HepG2 (cell line): ENCODE measurements around the gene WFDC9. TPM values are rescaled to one million over a fixed set of nuclear protein-coding genes. Genes with fewer than 3 reads are reported as not detected.
"Not testable (repeated sequence)": the region's sequence is repeated elsewhere in the genome, so short reads cannot be mapped to it uniquely, and the experiment has no call there.

Experiments used
- ATAC-seq: fragments of 200-7000 bp; cut with Tn5 transposase; 3 replicates; pipeline ENCODE4 v1.9.1; 2020; ENCODE audit warnings: mild to moderate bottlenecking, moderate library complexity
- BruUV-seq: library from RNA; stranded (reverse); fragments of 400-500 nt; replicated peaks from 2 replicates; lab custom pipeline; 2021; lab: Mats Ljungman, UMichigan
- CTCF ChIA-PET: fragments of 300-600 bp; formaldehyde crosslinking; extraction: SDS; loops from one replicate; lab custom pipeline; 2021; ENCODE audit warnings: low total read pairs, inconsistent platforms, low intra/inter-chr PET ratio; lab: Yijun Ruan, JAX
- POLR2A ChIA-PET: fragments of 350-600 bp; sonication (Branson Sonifier 250); formaldehyde crosslinking; loops from one replicate; lab custom pipeline; 2020; ENCODE audit warnings: antibody characterized with exemption, inconsistent platforms; lab: Yijun Ruan, JAX
- DNase-seq: peaks from one replicate; pipeline ENCODE4 v3.0.0-alpha.2; 2015; ENCODE audit warnings: low spot score
- FAIRE-seq: peaks from 3 replicates; lab custom pipeline; 2011; peaks lifted over from hg19 to GRCh38; lab: Jason Lieb, UNC
- H2AFZ ChIP-seq: one replicate; pipeline ENCODE4 v1.6.1; 2011; ENCODE audit warnings: low read length, inconsistent platforms
- H3K27ac ChIP-seq: fragments of 300-600 bp; 3 replicates; pipeline ENCODE4 v1.8.0; 2011; ENCODE audit warnings: mixed run types, mild to moderate bottlenecking, mixed read lengths, low read length, inconsistent platforms; ENCODE audit not compliant: insufficient read depth; ENCODE audit errors: extremely low read length
- H3K27me3 ChIP-seq, 2 experiments: fragments of 200-600 bp in 1 of 2; 2 replicates in 1 of 2; 3 replicates in 1 of 2; pipeline versions ENCODE4 v1.6.0 to v1.8.0; 2011; ENCODE audit warnings: low read length in 2 of 2, mild to moderate bottlenecking in 2 of 2, moderate library complexity in 2 of 2, inconsistent platforms in 1 of 2; ENCODE audit not compliant: insufficient read depth in 2 of 2, control insufficient read depth in 1 of 2
- H3K36me3 ChIP-seq, 2 experiments: fragments of 200-600 bp in 1 of 2; replicated peaks in 1 of 2; 2 replicates in 1 of 2; 3 replicates in 1 of 2; pipeline versions ENCODE4 v1.5.1 to v1.8.0; 2011; ENCODE audit warnings: low read length in 2 of 2, inconsistent platforms in 1 of 2; ENCODE audit not compliant: insufficient read depth in 2 of 2, control insufficient read depth in 1 of 2
- H3K4me1 ChIP-seq: 2 replicates; pipeline ENCODE4 v1.5.1; 2012; ENCODE audit warnings: low read length, inconsistent platforms; ENCODE audit not compliant: insufficient read depth
- H3K4me2 ChIP-seq: 2 replicates; pipeline ENCODE4 v1.6.0; 2011; ENCODE audit warnings: low read depth, low read length, inconsistent platforms
- H3K4me3 ChIP-seq, 3 experiments: fragments of 200-600 bp in 1 of 3; sonication (generic), shearing (Covaris generic) in 1 of 3; replicated peaks in 1 of 3; 2 replicates each; pipeline ENCODE4 v1.5.1; 2011 to 2016; ENCODE audit warnings: low read length in 3 of 3, inconsistent platforms in 2 of 3, low read depth in 2 of 3, mild to moderate bottlenecking in 2 of 3, control low read depth in 1 of 3, mixed read lengths in 1 of 3; ENCODE audit not compliant: insufficient read depth in 1 of 3
- H3K79me2 ChIP-seq: one replicate; pipeline ENCODE4 v1.6.1; 2011; ENCODE audit warnings: low read length, inconsistent platforms; ENCODE audit not compliant: insufficient read depth
- H3K9ac ChIP-seq: 2 replicates; pipeline ENCODE4 v1.6.0; 2011; ENCODE audit warnings: mild to moderate bottlenecking, low read depth, low read length, inconsistent platforms; ENCODE audit not compliant: insufficient read depth
- H3K9me3 ChIP-seq: 2 replicates; pipeline ENCODE4 v1.5.1; 2012; ENCODE audit warnings: mild to moderate bottlenecking, low read length
- H4K20me1 ChIP-seq: 2 replicates; pipeline ENCODE4 v1.6.0; 2011; ENCODE audit warnings: inconsistent platforms, mild to moderate bottlenecking, low read length, moderate library complexity; ENCODE audit not compliant: insufficient read depth
- JUN ChIP-seq: sonication (generic); formaldehyde crosslinking; IDR thresholded peaks from 2 replicates; pipeline ENCODE4 v1.4.0; 2020; ENCODE audit warnings: mild to moderate bottlenecking, missing genetic modification reagents
- PHF5A ChIP-seq: IDR thresholded peaks from one replicate; pipeline ENCODE4 v1.6.1; 2018; ENCODE audit warnings: low read depth, missing genetic modification reagents; ENCODE audit not compliant: unreplicated experiment
- RXRA ChIP-seq: sonication (generic); formaldehyde crosslinking; IDR thresholded peaks from 2 replicates; pipeline ENCODE4 v1.5.1; 2020; ENCODE audit warnings: missing genetic modification reagents
- STAG1 ChIP-seq: sonication (generic); formaldehyde crosslinking; IDR thresholded peaks from 2 replicates; pipeline ENCODE4 v1.4.0; 2020; ENCODE audit warnings: missing genetic modification reagents
- ZFX ChIP-seq: sonication (generic); formaldehyde crosslinking; IDR thresholded peaks from 2 replicates; pipeline ENCODE4 v1.4.0; 2020; ENCODE audit warnings: mild to moderate bottlenecking, low read depth, missing genetic modification reagents, moderate library complexity
- ZKSCAN1 ChIP-seq: fragments of 150-350 bp; IDR thresholded peaks from 2 replicates; pipeline ENCODE4 v1.6.1; 2014; ENCODE audit warnings: low read length
- ZNF737 ChIP-seq: sonication (generic); formaldehyde crosslinking; IDR thresholded peaks from 2 replicates; pipeline ENCODE4 v1.5.0; 2020; ENCODE audit warnings: missing genetic modification reagents, mild to moderate bottlenecking, borderline replicate concordance
- WGBS: methylation state at CpG from one replicate; pipeline ENCODE4 v1.1.6; 2017; ENCODE audit warnings: low lambda C conversion rate; 5-methylcytosine and 5-hydroxymethylcytosine counted together
- in situ Hi-C: cut with HindIII; loops from 2 replicates; pipeline ENCODE4 v1.10.0; 2017; ENCODE audit warnings: low pct_unique_long_range_greater_than_20kb; ENCODE audit not compliant: extremely low pct_ligation_motif_present
- intact Hi-C: fragments of 100-400 bp; cut with micrococcal nuclease; formaldehyde crosslinking; loops from one replicate; pipeline ENCODE4 v1.10.0; 2022; ENCODE audit not compliant: unreplicated experiment
- polyA plus RNA-seq, 8 experiments: library from polyadenylated mRNA; depleted of rRNA in 3 of 8; stranded (reverse) in 7 of 8; unstranded in 1 of 8; fragments of >200 nt; fragmentation: Illumina TruSeq in 4 of 8; extraction: Trizol in 4 of 8; gene quantifications; 2 replicates each; pipeline versions ENCODE4 v1.2.1 to v1.2.3, GENCODE V29; 2011 to 2016; ENCODE audit warnings: low read depth in 4 of 8, missing spikeins in 1 of 8, mixed read lengths in 1 of 8; ENCODE audit not compliant: insufficient read depth in 1 of 8
- total RNA-seq, 5 experiments: library from RNA; depleted of rRNA; stranded (reverse); fragments of >200 nt; fragmentation: Illumina TruSeq; extraction: Trizol; gene quantifications; 2 replicates each; pipeline ENCODE4 v1.2.3, GENCODE V29; 2016; ENCODE audit warnings: low read depth in 1 of 5
- TF ChIP-seq, protein P1 (sequence below): sonication (generic); formaldehyde crosslinking; IDR thresholded peaks from 2 replicates; pipeline ENCODE4 v1.8.1; 2023; ENCODE audit warnings: mild to moderate bottlenecking, missing genetic modification reagents
- TF ChIP-seq, protein P2 (sequence below): sonication (generic); formaldehyde crosslinking; IDR thresholded peaks from 2 replicates; pipeline ENCODE4 v1.4.0; 2020; ENCODE audit warnings: missing genetic modification reagents, borderline replicate concordance
- TF ChIP-seq, protein P3 (sequence below): sonication (generic); formaldehyde crosslinking; IDR thresholded peaks from 2 replicates; pipeline ENCODE4 v1.4.0; 2020; ENCODE audit warnings: missing genetic modification reagents, borderline replicate concordance

WFDC9 gene
- total and polyA plus RNA-seq, 2 of the 13 experiments (the other 11 are each of a cell fraction or from before 2014, with no cell fraction given), result not detected

DNA sequence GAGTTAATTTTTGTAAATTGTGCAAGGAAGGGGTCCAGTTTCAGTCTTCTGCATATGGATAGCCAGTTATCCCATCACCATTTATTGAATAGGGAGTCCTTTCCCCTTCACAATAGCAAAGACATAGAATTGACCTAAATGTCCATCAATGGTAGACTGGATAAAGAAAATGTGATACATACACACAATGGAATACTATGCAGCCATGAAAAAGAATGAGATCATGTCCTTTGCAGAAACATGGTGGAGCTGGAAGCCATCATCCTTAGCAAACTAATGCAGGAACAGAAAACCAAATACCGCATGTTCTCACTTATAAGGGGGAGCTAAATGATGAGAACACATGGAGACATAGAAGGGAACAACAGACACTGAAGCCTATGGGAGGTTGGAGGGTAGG lies 61.4 kb downstream of the WFDC9 start:
- in situ Hi-C loops, H2AFZ ChIP-seq, POLR2A ChIA-PET, H3K9ac ChIP-seq, H3K9me3 ChIP-seq, FAIRE-seq, H3K4me3 ChIP-seq, H3K27me3 ChIP-seq, H3K36me3 ChIP-seq, H3K27ac ChIP-seq, H3K4me1 ChIP-seq, H3K4me2 ChIP-seq, DNase-seq, CTCF ChIA-PET, BruUV-seq, H4K20me1 ChIP-seq, intact Hi-C loops, H3K79me2 ChIP-seq, ATAC-seq: not testable (repeated sequence)
- 0% methylated on average over 1 of the region's 1 CpG for WGBS

DNA sequence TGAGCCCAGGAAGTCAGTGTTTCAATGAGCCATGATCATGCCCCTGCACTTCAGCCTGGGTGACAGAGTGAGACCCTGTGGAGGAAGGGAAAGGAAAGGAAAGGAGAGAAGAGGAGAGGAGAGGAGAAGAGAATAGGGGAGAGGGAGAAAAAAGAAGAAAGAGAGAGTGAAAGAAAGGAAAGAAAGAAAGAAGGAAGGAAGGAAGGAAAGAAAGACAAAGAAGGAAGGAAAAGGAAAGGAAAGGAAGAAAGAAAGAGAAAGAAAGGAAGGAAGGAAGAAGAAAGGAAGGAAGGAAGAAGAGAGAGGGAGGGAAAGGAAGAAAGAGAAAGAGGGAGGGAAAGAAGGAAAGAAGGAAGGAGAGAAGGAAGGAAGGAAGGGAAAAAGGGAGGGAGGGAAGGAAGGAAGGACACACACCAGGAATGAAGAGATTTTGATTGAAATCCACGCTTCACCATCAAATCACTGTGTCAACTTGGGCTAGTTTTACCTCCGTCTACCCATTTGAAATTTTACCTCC lies 66.3 kb downstream of the WFDC9 start:
- Histone ChIP-seq H3K9ac (no peak overlapping the region), H3K4me1 (no peaks in the 10 kb centered on the region), H3K79me2 (no peaks in the 10 kb centered on the region), H2AFZ (no peak overlapping the region), H3K27ac (no peak overlapping the region), H3K27me3 (peaks cover 2 to 10% of the 10 kb centered on the region in 2 experiments; a peak in 2 of 5 replicates), H4K20me1 (no peaks in the 10 kb centered on the region), H3K4me2 (no peak overlapping the region), H3K4me3 (no peak overlapping the region), H3K36me3 (no peaks in the 10 kb centered on the region), H3K9me3 (no peaks in the 10 kb centered on the region)
- intact Hi-C loops, result no loop called here
- POLR2A ChIA-PET, result no interaction called here
- in situ Hi-C loops, result no loop called here
- no peak for ATAC-seq
- DNase-seq, result no peak
- no TSS peak for BruUV-seq
- CTCF ChIA-PET, result no interaction called here
- FAIRE-seq, result no peak
- 9% methylated on average over 2 of the region's 2 CpGs for WGBS
- TF ChIP-seq ZFX (CRISPR knock-in tag) (no peak), RXRA (CRISPR knock-in tag) (no peak), ZNF737 (no peak), PHF5A (no peak), JUN (CRISPR knock-in tag) (no peak), ZKSCAN1 (no peak), STAG1 (CRISPR knock-in tag) (no peak)
- TF ChIP-seq, protein P1, sequence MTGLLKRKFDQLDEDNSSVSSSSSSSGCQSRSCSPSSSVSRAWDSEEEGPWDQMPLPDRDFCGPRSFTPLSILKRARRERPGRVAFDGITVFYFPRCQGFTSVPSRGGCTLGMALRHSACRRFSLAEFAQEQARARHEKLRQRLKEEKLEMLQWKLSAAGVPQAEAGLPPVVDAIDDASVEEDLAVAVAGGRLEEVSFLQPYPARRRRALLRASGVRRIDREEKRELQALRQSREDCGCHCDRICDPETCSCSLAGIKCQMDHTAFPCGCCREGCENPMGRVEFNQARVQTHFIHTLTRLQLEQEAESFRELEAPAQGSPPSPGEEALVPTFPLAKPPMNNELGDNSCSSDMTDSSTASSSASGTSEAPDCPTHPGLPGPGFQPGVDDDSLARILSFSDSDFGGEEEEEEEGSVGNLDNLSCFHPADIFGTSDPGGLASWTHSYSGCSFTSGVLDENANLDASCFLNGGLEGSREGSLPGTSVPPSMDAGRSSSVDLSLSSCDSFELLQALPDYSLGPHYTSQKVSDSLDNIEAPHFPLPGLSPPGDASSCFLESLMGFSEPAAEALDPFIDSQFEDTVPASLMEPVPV (CRISPR knock-in tag), result no peak
- TF ChIP-seq, protein P2, sequence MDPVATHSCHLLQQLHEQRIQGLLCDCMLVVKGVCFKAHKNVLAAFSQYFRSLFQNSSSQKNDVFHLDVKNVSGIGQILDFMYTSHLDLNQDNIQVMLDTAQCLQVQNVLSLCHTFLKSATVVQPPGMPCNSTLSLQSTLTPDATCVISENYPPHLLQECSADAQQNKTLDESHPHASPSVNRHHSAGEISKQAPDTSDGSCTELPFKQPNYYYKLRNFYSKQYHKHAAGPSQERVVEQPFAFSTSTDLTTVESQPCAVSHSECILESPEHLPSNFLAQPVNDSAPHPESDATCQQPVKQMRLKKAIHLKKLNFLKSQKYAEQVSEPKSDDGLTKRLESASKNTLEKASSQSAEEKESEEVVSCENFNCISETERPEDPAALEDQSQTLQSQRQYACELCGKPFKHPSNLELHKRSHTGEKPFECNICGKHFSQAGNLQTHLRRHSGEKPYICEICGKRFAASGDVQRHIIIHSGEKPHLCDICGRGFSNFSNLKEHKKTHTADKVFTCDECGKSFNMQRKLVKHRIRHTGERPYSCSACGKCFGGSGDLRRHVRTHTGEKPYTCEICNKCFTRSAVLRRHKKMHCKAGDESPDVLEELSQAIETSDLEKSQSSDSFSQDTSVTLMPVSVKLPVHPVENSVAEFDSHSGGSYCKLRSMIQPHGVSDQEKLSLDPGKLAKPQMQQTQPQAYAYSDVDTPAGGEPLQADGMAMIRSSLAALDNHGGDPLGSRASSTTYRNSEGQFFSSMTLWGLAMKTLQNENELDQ (CRISPR knock-in tag), result no peak
- TF ChIP-seq, protein P3, sequence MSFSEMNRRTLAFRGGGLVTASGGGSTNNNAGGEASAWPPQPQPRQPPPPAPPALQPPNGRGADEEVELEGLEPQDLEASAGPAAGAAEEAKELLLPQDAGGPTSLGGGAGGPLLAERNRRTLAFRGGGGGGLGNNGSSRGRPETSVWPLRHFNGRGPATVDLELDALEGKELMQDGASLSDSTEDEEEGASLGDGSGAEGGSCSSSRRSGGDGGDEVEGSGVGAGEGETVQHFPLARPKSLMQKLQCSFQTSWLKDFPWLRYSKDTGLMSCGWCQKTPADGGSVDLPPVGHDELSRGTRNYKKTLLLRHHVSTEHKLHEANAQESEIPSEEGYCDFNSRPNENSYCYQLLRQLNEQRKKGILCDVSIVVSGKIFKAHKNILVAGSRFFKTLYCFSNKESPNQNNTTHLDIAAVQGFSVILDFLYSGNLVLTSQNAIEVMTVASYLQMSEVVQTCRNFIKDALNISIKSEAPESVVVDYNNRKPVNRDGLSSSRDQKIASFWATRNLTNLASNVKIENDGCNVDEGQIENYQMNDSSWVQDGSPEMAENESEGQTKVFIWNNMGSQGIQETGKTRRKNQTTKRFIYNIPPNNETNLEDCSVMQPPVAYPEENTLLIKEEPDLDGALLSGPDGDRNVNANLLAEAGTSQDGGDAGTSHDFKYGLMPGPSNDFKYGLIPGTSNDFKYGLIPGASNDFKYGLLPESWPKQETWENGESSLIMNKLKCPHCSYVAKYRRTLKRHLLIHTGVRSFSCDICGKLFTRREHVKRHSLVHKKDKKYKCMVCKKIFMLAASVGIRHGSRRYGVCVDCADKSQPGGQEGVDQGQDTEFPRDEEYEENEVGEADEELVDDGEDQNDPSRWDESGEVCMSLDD (CRISPR knock-in tag), result no peak
